Transverse colon (tissue), 4 donors: ENCODE results near the gene BTBD2.

ENCODE experiments used
- EP300 ChIP-seq: sonication (generic); formaldehyde crosslinking; IDR thresholded peaks from one replicate; pipeline ENCODE4 v1.6.1; 2017; ENCODE audit warnings: antibody characterized with exemption, low read depth
- POLR2A ChIP-seq: fragments of 450-650 bp; IDR thresholded peaks from one replicate; pipeline ENCODE4 v1.6.1; 2016; ENCODE audit warnings: antibody characterized with exemption, mild to moderate bottlenecking, moderate library complexity
- POLR2AphosphoS5 ChIP-seq, 3 donors: sonication (generic); formaldehyde crosslinking; IDR thresholded peaks; one replicate each; pipeline ENCODE4 v1.6.1; 2016; ENCODE audit warnings: antibody characterized with exemption in 3 of 3
- TF ChIP-seq, protein P1 (sequence below), 5 experiments: fragments of 200-600 bp in 3 of 5; fragments of 450-650 bp in 2 of 5; sonication (generic) in 3 of 5; IDR thresholded peaks; 1 replicate in 2 of 5; 2 replicates in 3 of 5; pipeline ENCODE4 v1.5.1; 2016 to 2017; ENCODE audit warnings: antibody characterized with exemption in 5 of 5, inconsistent platforms in 3 of 5, mild to moderate bottlenecking in 2 of 5, moderate library complexity in 1 of 5

DNA sequence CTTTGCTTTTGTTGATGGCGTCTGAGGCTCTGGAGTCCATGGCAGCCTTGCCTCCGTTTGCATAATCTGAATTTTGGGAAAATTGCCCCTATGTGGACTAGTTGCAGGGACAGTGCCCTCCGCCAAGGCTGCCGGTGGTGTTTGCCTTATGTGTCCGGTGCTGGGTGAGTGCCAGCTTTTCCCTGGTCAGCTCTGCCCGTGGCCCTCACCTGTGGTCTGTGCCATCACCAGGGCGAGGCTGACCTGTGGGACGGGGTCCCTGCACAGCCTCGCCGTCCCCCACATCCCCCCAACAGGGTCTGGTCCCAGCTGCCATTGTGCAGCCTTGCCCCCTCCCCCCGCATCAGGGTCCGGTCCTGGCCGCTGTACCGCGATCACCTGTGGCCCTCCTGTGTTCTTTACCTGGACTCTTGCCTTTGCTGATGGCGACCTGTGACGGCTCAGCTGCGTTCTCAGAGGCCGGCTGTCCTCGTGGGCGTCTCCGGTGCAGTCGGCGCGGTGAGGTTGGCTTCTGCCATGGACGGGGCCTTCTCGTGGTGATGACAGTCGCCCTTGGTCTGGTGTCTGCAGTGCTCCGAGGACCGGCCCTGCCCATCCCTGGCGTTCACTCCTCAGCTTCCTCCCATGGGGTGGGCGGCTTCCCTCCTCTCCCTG, 61.9 kb downstream of the BTBD2 start:
- TF ChIP-seq EP300 = no peak
- no peak for TF ChIP-seq POLR2A
- TF ChIP-seq, protein P1, sequence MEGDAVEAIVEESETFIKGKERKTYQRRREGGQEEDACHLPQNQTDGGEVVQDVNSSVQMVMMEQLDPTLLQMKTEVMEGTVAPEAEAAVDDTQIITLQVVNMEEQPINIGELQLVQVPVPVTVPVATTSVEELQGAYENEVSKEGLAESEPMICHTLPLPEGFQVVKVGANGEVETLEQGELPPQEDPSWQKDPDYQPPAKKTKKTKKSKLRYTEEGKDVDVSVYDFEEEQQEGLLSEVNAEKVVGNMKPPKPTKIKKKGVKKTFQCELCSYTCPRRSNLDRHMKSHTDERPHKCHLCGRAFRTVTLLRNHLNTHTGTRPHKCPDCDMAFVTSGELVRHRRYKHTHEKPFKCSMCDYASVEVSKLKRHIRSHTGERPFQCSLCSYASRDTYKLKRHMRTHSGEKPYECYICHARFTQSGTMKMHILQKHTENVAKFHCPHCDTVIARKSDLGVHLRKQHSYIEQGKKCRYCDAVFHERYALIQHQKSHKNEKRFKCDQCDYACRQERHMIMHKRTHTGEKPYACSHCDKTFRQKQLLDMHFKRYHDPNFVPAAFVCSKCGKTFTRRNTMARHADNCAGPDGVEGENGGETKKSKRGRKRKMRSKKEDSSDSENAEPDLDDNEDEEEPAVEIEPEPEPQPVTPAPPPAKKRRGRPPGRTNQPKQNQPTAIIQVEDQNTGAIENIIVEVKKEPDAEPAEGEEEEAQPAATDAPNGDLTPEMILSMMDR (IDR thresholded peaks at IDR 0.05) = no peak
- no peak for TF ChIP-seq POLR2AphosphoS5 (IDR thresholded peaks at IDR 0.05)
